Measurements from ENCODE around the gene QSOX2. TPM values are rescaled to one million over a fixed set of nuclear protein-coding genes. Genes with fewer than 3 reads are reported as not detected.

QSOX2 gene
- total RNA-seq, 1 experiment from 2014 or later = 14.8 TPM

GRCh38 chr9:136255896-136256890 lies 10.6 kb upstream of the QSOX2 start:
- DNase-seq (ENCODE audit: low read depth, low spot score) = no peak
- in situ Hi-C loops (cut with HindIII; ENCODE audit: low pct_unique_long_range_greater_than_20kb, low sequenced_read_pairs) = no loop called here

GRCh38 chr9:136255166-136255538 lies 9.5 kb upstream of the QSOX2 start:
- no peak for DNase-seq (ENCODE audit: low read depth, low spot score)
- in situ Hi-C loops (cut with HindIII; ENCODE audit: low pct_unique_long_range_greater_than_20kb, low sequenced_read_pairs) = no loop called here

- DNase-seq (ENCODE audit: low read depth, low spot score) = no peak
- in situ Hi-C loops (cut with HindIII; ENCODE audit: low pct_unique_long_range_greater_than_20kb, low sequenced_read_pairs) = no loop called here
Measured at GRCh38 chr9:136254381-136255165, 9.0 kb upstream of the QSOX2 start.

- DNase-seq (ENCODE audit: low read depth, low spot score) = no peak
- in situ Hi-C loops (cut with HindIII; ENCODE audit: low pct_unique_long_range_greater_than_20kb, low sequenced_read_pairs) = no loop called here
Measured at GRCh38 chr9:136253246-136254130, 7.9 kb upstream of the QSOX2 start.

GRCh38 chr9:136252846-136253245 lies 7.2 kb upstream of the QSOX2 start:
- DNase-seq (ENCODE audit: low read depth, low spot score) = no peak
- in situ Hi-C loops (cut with HindIII; ENCODE audit: low pct_unique_long_range_greater_than_20kb, low sequenced_read_pairs) = no loop called here

GRCh38 chr9:136252281-136252680 lies 6.7 kb upstream of the QSOX2 start:
- in situ Hi-C loops (cut with HindIII; ENCODE audit: low pct_unique_long_range_greater_than_20kb, low sequenced_read_pairs) = no loop called here
- DNase-seq (ENCODE audit: low read depth, low spot score) = no peak

GRCh38 chr9:136251264-136252115 lies 5.9 kb upstream of the QSOX2 start:
- in situ Hi-C loops (cut with HindIII; ENCODE audit: low pct_unique_long_range_greater_than_20kb, low sequenced_read_pairs) = no loop called here
- no peak for DNase-seq (ENCODE audit: low read depth, low spot score)

GRCh38 chr9:136250676-136251075 lies 5.1 kb upstream of the QSOX2 start:
- no peak for DNase-seq (ENCODE audit: low read depth, low spot score)
- in situ Hi-C loops (cut with HindIII; ENCODE audit: low pct_unique_long_range_greater_than_20kb, low sequenced_read_pairs) = no loop called here

- no peak for DNase-seq (ENCODE audit: low read depth, low spot score)
- in situ Hi-C loops (cut with HindIII; ENCODE audit: low pct_unique_long_range_greater_than_20kb, low sequenced_read_pairs) = no loop called here
Measured at GRCh38 chr9:136249877-136250559, 4.4 kb upstream of the QSOX2 start.

- no peak for DNase-seq (ENCODE audit: low read depth, low spot score)
- in situ Hi-C loops (cut with HindIII; ENCODE audit: low pct_unique_long_range_greater_than_20kb, low sequenced_read_pairs) = no loop called here
Measured at GRCh38 chr9:136248951-136249876, 3.6 kb upstream of the QSOX2 start.

GRCh38 chr9:136247947-136248637 lies 2.5 kb upstream of the QSOX2 start:
- in situ Hi-C loops (cut with HindIII; ENCODE audit: low pct_unique_long_range_greater_than_20kb, low sequenced_read_pairs) = no loop called here

GRCh38 chr9:136247551-136247916 lies 1.9 kb upstream of the QSOX2 start:
- no peak for DNase-seq (ENCODE audit: low read depth, low spot score)
- in situ Hi-C loops (cut with HindIII; ENCODE audit: low pct_unique_long_range_greater_than_20kb, low sequenced_read_pairs) = no loop called here

More at GRCh38 chr9:136247947-136248637, 2.5 kb upstream of the QSOX2 start:
- no peak for DNase-seq (ENCODE audit: low read depth, low spot score)

- DNase-seq (ENCODE audit: low read depth, low spot score) = no peak
- in situ Hi-C loops (cut with HindIII; ENCODE audit: low pct_unique_long_range_greater_than_20kb, low sequenced_read_pairs) = no loop called here
Measured at GRCh38 chr9:136246849-136247550, 1.4 kb upstream of the QSOX2 start.

- in situ Hi-C loops (cut with HindIII; ENCODE audit: low pct_unique_long_range_greater_than_20kb, low sequenced_read_pairs) = no loop called here
- no peak for DNase-seq (ENCODE audit: low read depth, low spot score)
Measured at GRCh38 chr9:136244969-136245218, 718 bp downstream of the QSOX2 start.

Measured in SK-MEL-5 (cell line).